ENCODE results near the gene CCDC191.

Gene CCDC191

GRCh38 chr3:113966172-113966571 is 90.2 kb downstream of the CCDC191 start (continued):
- TF ChIP-seq CREB5 (CRISPR knock-in tag; IDR thresholded peaks at IDR 0.05; ENCODE audit: low read depth) (no peak), CSRNP3 (CRISPR knock-in tag; IDR thresholded peaks at IDR 0.05) (no peak), TOX (CRISPR knock-in tag; IDR thresholded peaks at IDR 0.05; ENCODE audit: borderline replicate concordance) (no peak)

- no peak for TF ChIP-seq ZC3H10 (CRISPR knock-in tag; IDR thresholded peaks at IDR 0.05)
- TF ChIP-seq CSDC2 (CRISPR knock-in tag; IDR thresholded peaks at IDR 0.05): no peak
- TF ChIP-seq ZNF565 (CRISPR knock-in tag; conservative IDR thresholded peaks at IDR 0.05; ENCODE audit: low read depth): no peak
- no peak for TF ChIP-seq BACH2 (CRISPR knock-in tag; IDR thresholded peaks at IDR 0.05; ENCODE audit: borderline replicate concordance)
- no peak for TF ChIP-seq CREB5 (CRISPR knock-in tag; IDR thresholded peaks at IDR 0.05; ENCODE audit: low read depth)
- TF ChIP-seq POU6F1 (CRISPR knock-in tag; IDR thresholded peaks at IDR 0.05; ENCODE audit: borderline replicate concordance, low read depth): no peak
- no peak for TF ChIP-seq OSR1 (CRISPR knock-in tag; IDR thresholded peaks at IDR 0.05)
- TF ChIP-seq RARB (CRISPR knock-in tag; IDR thresholded peaks at IDR 0.05): no peak
- no peak for TF ChIP-seq CSRNP3 (CRISPR knock-in tag; IDR thresholded peaks at IDR 0.05)
- TF ChIP-seq ISL1 (CRISPR knock-in tag; IDR thresholded peaks at IDR 0.05): no peak
- TF ChIP-seq TSHZ2 (CRISPR knock-in tag; IDR thresholded peaks at IDR 0.05): no peak
- no peak for TF ChIP-seq TCF4 (CRISPR knock-in tag; IDR thresholded peaks at IDR 0.05; ENCODE audit: borderline replicate concordance)
- no peak for ATAC-seq
These were observed 92.4 kb downstream of the CCDC191 start for GRCh38 chr3:113963879-113964278.

GRCh38 chr3:113954091-113954685 is 102.1 kb downstream of the CCDC191 start:
- no peak for TF ChIP-seq GLIS3 (CRISPR knock-in tag; IDR thresholded peaks at IDR 0.05)
- no peak for TF ChIP-seq RARB (CRISPR knock-in tag; IDR thresholded peaks at IDR 0.05)
- ATAC-seq: no peak

GRCh38 chr3:113953677-113954076 is 102.6 kb downstream of the CCDC191 start:
- TF ChIP-seq POU6F1 (CRISPR knock-in tag; IDR thresholded peaks at IDR 0.05; ENCODE audit: borderline replicate concordance, low read depth) (no peak), CSRNP3 (CRISPR knock-in tag; IDR thresholded peaks at IDR 0.05) (no peak), SNAI2 (CRISPR knock-in tag; IDR thresholded peaks at IDR 0.05) (no peak), ZFP3 (CRISPR knock-in tag; IDR thresholded peaks at IDR 0.05) (no peak), TCF4 (CRISPR knock-in tag; IDR thresholded peaks at IDR 0.05; ENCODE audit: borderline replicate concordance) (no peak), PATZ1 (CRISPR knock-in tag; IDR thresholded peaks at IDR 0.05; ENCODE audit: borderline replicate concordance) (no peak)
- ATAC-seq: no peak
